GM18508 (cell line): ENCODE measurements around the gene CCDC86.

ENCODE experiments used
- ATAC-seq: cut with Tn5 transposase; IDR thresholded peaks from one replicate; pipeline ENCODE4 v1.9.1; 2021; ENCODE audit warnings: moderate number of reproducible peaks; ENCODE audit not compliant: insufficient read depth, unreplicated experiment

Gene CCDC86

DNA sequence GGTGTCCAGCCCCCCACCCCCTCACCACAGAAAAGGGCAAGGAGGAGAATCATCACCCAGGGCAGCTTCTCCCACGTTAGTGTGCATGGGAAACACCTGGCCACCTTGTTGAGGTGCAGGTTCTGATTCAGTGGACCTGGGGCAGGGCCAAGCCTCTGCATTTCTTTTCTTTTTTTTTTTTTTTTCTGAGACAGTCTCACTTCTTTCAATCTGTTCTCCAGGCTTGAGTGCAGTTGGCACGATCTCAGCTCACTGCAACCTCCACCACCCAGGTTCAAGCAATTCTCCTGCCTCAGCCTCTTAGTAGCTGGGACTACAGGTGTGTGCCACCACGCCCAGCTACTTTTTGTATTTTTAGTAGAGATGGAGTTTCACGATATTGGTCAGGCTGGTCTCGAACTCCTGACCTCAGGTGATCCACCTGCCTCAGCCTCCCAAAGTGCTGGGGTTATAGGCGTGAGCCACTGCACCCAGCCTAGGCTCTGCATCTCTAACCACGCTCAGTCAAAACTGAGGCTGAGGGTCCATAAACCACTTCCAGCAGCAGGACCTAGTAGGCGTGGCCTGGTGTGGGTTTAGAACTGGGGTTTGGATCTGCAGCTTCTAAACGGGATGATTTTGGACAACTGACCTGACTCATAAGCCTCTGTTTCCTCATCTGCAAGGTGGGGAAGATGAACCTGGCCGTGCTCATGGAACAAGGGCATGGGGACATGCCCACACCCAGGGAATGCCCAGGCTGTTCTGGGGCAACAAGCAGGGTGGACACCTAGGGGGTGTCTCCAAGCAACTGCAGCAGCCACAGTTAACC is 26.2 kb downstream of the CCDC86 start:
- no peak for ATAC-seq

DNA sequence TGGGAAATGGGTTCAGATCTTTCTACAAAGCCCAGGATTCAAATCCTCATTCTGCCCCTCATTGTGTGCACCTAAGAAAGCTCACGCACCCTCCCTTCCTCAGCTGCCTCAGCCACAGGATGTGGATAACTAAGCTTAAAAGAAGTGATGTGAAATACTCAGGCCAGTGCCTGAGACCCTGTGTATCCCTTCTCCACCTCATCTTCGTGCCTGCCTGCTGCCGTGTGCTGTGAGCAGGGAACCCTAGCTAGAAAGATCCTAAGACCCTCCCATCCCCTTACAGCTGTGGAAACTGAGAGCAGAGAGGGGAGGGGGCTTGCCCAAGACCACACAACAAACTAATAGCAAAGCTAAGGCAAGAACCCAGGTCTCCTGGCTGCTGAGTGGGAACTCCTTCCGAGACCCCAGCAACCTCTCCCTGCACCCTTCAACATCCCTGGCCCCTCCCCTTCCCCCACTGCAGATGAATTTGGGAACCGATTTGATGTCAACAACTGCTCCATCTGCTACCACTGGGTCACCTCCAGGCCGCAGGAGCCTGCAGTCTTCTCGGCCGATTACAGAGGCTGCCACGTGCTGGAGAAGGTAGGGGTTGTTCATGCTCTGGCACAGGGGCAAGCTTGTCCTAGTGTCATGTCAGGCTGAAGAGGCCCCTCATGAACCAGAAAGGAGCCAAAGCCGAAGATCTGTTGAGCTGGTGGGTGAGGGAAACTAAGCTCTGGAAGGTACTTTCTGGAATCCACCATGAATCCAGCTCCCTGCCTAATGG is 27.0 kb downstream of the CCDC86 start:
- no peak for ATAC-seq

DNA sequence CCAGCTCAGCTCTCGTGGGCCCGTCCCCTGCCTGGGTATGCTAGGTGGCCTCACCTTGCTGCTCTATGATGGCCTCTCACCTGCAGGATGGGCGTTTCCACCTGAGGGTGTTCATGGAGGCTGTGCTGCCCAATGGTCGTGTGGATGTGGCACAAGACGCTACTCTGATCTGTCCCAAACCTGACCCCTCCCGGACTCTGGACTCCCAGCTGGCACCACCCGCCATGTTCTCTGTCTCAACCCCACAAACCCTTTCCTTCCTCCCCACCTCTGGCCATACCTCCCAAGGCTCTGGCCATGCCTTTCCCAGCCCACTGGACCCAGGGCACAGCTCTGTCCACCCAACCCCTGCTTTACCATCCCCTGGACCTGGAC is 27.5 kb downstream of the CCDC86 start:
- no peak for ATAC-seq

DNA sequence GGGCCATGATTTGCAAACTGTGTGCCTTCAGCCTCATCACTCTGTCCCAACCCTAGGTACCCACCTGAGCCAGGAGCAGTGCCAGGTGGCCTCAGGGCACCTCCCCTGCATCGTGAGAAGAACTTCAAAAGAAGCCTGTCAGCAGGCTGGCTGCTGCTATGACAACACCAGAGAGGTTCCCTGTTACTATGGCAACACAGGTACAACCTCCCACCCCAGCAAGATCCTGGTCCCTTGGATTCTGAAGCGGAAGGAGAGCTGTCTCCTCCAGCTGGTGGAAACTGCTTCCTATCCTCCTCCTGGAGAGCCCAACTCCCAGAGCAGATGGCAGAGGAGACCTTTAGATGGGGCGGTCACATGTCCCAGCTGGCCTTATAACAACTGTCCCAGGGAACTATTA is 28.4 kb downstream of the CCDC86 start:
- ATAC-seq: no peak

DNA sequence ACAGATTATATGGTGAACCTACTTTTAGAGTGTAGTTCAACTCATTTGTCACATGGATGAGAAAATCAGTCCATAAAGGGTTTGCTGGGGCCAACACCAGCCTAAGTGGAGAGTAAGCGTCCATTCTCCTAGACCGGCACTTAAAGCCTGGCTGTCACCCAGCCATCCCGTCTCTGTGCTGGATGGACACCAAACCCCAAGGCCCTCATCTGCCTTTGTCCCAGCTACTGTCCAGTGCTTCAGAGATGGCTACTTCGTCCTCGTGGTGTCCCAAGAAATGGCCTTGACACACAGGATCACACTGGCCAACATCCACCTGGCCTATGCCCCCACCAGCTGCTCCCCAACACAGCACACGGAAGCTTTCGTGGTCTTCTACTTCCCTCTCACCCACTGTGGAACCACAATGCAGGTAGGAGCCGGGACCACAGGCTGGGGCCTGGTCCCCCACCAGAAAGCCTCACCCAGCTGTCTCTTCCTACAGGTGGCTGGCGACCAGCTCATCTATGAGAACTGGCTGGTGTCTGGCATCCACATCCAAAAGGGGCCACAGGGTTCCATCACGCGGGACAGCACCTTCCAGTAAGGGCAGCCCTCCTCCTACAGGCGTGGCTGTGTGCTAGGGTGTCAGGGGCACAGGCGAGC is 28.9 kb downstream of the CCDC86 start:
- no peak for ATAC-seq

DNA sequence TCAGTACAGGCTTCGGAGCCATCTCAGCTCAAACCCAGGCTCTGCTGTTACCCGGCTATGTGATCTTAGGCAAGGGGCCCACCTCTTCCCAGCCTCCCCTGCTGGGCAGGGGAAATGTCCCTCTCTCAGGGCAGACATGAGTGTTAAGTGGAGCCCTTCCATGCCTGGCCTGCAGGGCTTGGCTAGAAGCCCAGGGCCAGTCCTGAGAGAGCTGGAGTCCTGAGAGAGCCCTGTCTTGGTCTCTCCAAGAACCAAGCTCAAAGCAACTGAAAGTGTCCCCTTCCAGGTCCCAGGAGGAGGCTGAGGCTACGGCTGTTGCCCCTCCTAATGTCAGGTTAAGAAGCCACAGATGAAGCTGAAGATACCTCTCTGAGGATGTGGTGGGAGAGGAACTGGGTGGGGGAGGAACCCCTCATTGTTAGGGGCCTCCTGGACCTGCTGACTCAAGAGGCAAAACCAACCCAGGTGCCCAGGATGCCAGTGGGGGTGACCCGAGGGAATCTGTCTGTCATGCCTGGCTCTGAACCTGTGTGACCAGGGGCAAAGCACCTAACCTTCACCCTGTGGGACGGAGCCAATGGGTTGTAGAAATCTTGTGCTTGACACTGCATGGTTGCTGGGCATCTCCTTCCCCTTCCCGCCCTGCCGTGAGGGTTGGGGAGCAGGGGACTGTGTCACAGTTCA is 29.6 kb downstream of the CCDC86 start:
- ATAC-seq: no peak

DNA sequence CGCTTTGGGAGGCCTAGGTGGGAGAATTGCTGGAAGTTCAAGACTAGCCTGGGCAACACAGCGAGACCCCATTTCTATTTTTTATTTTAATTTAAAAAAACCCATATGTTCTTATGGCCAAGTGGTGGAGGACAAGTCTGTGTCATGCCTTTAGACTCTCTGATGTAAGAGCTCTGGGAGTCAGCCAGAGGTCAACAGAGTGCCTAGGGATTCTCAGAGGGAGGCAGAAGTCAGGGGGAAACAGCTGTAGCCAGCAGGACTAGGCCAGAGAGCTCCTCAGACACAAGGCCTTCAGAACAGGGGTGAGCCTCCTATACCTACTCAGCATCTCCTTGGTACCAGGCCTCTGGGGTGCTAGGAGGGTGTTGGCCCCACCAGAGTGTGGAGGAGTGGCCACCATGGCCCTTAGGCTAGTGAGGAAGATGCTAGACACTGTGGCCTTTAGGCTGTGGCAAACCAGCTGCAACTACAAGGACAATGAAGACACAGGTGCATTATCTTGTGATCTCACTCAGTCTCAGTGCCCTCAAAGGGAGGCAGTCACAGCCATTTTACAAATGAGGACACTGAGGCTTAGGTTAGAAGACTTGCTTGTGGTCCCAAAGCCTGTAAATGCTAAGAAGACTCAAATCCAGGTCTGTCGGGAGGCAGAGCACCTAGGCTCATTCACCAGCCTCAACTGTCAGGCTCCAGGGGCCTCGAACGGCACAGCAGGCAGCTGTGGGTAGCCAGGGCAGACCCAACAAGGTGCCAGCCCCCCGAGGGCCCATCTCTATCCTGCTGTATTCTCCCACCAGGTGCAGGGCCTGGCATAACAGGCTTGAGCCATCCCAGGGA is 30.4 kb downstream of the CCDC86 start:
- ATAC-seq: no peak

DNA sequence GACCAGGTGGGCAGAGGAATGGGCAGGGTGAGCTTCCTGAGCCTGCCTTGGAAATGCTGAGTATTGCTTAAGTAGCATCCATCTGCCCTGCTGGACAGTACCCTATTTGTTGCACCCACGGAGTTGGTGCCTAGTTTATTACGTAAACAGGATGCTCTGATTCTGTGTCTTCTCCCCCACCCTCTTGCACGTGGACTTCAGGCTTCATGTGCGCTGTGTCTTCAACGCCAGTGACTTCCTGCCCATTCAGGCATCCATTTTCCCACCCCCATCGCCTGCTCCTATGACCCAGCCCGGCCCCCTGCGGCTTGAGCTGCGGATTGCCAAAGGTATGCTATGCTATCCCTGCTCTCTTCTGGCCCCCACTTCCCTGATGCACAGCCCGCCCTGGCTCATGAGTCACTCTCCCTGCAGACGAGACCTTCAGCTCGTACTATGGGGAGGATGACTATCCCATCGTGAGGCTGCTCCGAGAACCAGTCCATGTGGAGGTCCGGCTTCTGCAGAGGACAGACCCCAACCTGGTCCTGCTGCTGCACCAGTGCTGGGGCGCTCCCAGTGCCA is 31.1 kb downstream of the CCDC86 start:
- ATAC-seq: no peak

DNA sequence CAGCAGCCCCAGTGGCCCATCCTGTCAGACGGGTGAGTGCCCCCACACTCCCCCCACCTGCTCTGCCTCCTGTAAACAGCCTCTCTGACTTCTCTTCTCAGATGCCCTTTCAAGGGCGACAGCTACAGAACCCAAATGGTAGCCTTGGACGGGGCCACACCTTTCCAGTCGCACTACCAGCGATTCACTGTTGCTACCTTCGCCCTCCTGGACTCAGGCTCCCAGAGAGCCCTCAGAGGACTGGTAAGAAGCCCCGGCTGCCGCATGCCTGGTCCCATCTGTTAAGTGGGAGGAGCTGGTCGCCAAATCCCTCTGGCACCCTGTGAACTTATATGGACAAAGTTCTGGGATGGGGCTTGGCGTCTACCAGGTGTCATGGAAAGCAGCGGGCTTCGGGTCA is 31.6 kb downstream of the CCDC86 start:
- ATAC-seq: no peak

DNA sequence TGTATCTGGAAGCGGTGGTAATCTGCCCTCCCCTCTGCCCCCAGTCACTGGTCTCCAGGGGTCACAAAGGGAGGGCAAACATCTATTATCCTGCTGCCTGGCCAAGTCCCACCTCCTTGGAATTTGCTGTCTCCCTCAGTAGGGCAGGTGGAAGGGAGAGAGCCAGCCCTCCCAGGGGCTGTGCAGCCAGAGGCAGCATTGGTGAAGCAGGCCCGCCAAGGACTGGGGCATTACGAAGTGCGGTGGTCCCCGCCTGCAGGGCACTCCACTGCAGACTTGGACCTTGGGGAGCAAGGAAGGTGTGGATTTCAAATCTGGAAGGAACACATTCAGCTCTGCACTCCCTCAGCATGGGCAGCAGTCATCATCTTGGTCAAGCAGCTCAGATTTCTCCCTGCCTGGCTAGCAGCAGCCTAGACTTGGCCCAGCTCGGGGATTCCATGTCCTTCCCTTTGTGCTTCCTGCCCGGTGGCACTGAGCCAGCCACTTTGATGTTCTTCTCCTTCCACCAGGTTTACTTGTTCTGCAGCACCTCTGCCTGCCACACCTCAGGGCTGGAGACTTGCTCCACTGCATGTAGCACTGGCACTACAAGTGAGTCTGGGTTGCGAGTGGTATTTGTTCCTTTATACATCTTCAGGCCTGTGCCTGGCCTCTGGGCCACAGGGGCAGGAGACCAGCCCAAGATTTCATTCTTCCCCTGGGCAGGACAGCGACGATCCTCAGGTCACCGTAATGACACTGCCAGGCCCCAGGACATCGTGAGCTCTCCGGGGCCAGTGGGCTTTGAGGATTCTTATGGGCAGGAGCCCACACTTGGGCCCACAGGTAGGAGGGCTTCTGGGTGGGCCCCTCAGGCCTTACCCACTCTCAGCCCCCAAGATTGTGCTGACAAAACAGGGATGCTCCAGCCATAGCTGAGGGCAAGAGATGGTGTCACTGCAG is 32.8 kb downstream of the CCDC86 start:
- no peak for ATAC-seq

DNA sequence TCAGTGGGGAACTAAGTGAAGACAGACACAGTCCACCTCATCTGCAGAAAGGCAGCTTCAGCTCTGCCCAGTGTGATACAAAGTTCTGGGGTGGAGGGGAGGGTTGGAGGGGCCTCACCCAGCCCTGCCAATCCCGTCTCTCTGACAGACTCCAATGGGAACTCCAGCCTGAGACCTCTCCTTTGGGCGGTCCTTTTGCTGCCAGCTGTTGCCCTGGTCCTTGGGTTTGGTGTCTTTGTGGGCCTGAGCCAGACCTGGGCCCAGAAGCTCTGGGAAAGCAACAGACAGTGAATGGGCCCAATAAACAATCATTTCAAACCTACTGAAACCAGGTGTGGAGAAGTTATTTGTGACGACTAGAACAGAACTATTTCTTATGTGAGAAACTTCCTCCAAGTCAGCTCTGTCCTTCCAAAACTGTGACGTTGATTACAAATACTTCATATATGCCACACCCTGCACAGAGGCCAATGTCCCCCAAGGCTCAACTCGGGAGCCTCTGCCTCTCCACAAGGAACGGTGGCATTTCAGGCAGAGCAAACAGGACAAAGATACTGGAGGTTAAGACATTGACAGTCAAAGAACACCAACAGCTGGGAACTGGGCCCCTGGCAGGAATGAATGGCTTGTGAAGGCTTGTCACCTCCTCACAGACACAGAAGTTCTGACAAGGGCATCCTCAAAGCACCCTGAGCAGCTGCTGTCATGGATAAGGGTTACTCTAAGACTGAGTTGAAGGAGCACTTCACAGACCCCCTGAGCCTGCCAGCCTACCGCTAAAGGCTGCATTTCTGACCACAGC is 33.7 kb downstream of the CCDC86 start:
- ATAC-seq: no peak

DNA sequence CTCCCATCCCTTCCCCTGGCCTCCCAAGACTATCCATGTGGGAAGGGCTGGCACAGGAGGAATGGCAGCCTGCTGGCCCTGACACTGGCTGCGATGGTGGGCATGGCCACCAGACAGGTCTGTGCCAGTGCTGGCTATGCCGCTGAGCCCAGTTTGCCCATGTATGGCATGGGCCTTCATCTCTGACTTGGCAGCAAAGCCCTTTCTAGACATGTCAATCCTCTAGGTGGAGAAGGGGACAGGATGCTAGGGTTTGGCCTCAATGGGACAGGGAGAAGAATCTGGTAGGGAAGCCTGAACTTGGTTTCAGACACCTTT is 34.2 kb downstream of the CCDC86 start:
- ATAC-seq: no peak

DNA sequence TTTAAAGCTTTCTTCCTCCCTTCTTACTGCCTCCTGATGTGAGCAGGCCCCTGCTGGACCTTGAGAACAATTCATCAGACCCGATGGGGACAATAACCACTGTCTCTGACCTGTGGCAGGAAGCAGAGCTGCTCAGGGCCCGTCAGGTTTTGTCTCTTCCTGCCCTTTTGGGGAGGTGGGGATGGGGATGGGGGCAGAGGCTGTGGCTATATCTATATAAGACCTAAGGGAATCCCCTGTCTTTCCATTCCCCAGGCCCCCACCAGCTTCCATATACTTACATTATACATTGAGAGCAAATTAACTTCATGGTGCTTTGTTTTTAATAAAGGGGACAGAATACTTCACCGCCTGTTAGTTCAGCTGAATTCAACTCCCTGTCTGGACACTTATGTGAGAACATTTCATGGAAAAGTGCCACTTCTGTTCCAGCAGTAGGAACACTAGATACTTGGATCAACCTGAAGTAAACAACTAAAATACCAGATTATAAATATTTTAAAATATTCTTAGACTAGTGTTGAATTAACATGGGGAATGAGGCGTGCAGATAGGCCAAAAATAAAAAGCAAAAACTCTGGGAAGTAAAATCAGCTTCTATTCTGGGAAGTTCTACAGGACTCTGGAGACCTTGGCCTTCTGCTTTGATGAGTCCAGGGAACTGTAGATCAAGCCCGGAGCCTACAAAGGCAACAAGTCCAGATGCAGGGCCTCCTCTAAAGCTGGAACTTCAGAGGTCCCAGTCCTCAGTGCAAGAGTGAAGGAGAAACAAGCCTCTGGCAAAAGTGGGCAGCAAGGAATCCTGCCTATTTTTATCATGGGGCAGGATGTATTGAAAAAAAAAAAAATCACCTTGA is 36.6 kb downstream of the CCDC86 start:
- no peak for ATAC-seq

DNA sequence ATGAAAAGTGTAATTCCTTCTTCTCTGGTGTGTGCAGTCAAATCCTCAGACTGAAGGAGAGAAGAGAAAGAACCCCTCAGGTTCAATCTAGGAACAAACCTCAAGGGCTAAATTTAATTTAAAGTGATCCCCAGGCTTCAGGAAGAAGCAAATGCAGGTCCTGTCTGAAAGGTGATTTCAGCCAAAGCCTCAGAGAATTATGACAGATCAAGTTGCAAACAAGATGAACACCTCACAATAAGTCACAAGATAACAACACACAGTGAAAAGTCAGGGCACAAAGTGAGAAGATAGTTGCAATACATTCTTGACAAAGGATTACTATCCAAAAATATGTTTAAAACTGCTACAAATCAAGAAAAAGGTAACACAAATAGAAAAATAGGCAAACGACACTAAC is 37.2 kb downstream of the CCDC86 start:
- no peak for ATAC-seq

DNA sequence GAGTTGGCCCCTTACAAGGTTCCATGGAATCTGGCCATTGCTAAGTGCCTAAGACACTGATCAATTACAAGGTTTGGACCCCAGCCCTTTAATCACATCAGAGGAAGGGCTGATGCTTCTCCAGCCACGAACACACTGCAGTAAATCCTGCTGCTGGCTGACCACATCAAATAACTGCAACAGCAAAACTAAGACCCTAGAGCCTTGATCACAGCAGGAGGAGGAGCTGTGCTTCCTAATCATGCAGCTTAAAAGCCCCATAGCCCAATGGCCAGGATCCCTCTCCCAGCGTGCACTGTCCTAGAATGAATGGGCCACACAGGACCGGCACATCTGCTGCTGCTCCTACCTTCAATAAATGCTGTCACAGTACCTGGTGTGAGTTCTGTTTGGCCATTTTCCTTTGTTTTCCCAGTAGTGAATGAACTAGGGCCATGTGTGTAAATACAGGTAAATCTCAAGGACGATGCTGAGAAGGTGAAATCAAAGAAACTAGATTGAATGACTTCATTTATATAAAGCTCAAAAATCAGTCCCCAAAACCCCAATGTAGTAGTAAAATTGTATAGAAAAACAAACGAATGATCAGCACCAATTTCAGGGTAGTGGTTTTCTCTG is 38.2 kb downstream of the CCDC86 start:
- no peak for ATAC-seq

DNA sequence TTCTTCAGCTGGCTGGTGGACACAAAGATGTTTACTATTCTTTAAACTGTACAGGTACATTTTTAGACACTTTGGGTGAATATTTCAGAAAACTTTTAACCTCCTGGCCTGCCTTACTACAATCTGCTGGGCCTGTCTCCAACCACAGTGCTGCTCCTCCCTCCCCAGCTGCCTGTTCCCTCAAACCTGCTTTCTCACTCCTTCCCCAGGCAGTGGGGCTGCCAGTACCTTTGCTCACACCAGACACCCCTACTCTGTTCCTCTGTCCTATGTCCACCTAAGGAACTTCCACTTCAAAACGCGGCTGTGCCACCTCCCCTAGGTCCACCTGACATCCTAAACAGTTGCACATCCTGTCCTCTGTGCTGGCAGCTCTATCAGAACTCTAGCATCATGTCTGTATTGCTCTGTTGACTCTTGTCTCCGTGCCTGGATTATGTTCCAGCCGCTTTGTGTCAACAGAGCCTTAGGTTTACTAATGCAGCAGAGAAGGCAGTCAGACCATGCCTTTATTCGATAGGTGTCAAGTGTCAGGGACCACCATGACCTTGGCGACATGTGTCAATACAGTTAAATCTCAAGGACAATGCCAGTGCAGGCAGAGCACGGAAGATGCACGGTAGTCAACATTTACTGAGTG is 38.9 kb downstream of the CCDC86 start:
- no peak for ATAC-seq
